ENCODE results near the gene TP53RK. TPM values are rescaled to one million over a fixed set of nuclear protein-coding genes. Genes with fewer than 3 reads are reported as not detected.

Gene TP53RK
- total RNA-seq, 1 donor from 2014 or later: 6.0 TPM

- Histone ChIP-seq H3K4me3 (peak within 1 kb of the TSS; percentile 79), H3K9me3 (replicated peaks) (peaks cover 13% of the 10 kb centered on the region), H3K27me3 (ENCODE audit: low read depth) (peaks cover 20% of the 10 kb centered on the region), H3K36me3 (no peaks in the 10 kb centered on the region), H3K4me1 (peaks cover 28% of the 10 kb centered on the region), H3K27ac (replicated peaks) (peak within 1 kb of the TSS; percentile 72)
- peak; percentile 66 for DNase-seq
- peak; percentile 25 for TF ChIP-seq CTCF (IDR thresholded peaks at IDR 0.05; ENCODE audit: borderline replicate concordance)
- intact Hi-C loops (cut with micrococcal nuclease): no loop called here
Measured at GRCh38 chr20:46709459-46710152, 20.4 kb upstream of the TP53RK start, which contains the start of gene SLC2A10. Gene SLC2A10 (plus strand): TSS chr20:46709649. CDS start chr20:46709737, 88 bp downstream.

DNA sequence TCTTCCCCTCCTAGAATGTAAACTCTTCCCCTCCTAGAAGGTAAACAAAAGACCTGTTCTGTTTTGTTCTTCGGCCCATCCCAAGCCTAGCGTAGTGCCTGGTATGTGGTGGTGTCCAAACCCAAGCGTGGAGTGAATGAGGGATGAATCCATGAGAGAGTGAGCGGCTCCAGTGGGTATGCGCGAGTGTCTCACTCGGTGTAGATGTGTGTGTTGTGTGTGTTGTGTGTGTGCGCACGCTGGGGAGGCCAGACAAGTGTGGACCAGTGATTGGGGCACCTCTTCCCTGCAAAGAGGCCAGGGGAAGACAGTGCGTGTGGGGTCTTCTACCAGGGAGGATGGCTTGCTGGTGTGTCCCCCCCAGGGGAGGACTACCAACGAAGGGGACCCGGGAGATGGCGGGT lies 19.8 kb upstream of the TP53RK start:
- peaks cover 13% of the 10 kb centered on the region for H3K9me3 ChIP-seq (replicated peaks)

GRCh38 chr20:46708172-46708860 lies 19.1 kb upstream of the TP53RK start:
- intact Hi-C loops (cut with micrococcal nuclease): no loop called here
- no peak for TF ChIP-seq CTCF (IDR thresholded peaks at IDR 0.05; ENCODE audit: borderline replicate concordance)
- Histone ChIP-seq H3K9me3 (replicated peaks) (peaks cover 13% of the 10 kb centered on the region), H3K27ac (replicated peaks) (no peak overlapping the region), H3K4me1 (peaks cover 28% of the 10 kb centered on the region), H3K36me3 (no peaks in the 10 kb centered on the region), H3K27me3 (ENCODE audit: low read depth) (peaks cover 23% of the 10 kb centered on the region), H3K4me3 (no peak overlapping the region)
- no peak for DNase-seq

More for the DNA sequence above, 19.8 kb upstream of the TP53RK start:
- H3K36me3 ChIP-seq: no peaks in the 10 kb centered on the region
- H3K27ac ChIP-seq (replicated peaks): peak overlapping the region; percentile 72
- peaks cover 20% of the 10 kb centered on the region for H3K27me3 ChIP-seq (ENCODE audit: low read depth)
- peak overlapping the region; percentile 79 for H3K4me3 ChIP-seq
- no peak for TF ChIP-seq CTCF (IDR thresholded peaks at IDR 0.05; ENCODE audit: borderline replicate concordance)
- DNase-seq: no peak
- intact Hi-C loops (cut with micrococcal nuclease): no loop called here
- peaks cover 28% of the 10 kb centered on the region for H3K4me1 ChIP-seq

DNA sequence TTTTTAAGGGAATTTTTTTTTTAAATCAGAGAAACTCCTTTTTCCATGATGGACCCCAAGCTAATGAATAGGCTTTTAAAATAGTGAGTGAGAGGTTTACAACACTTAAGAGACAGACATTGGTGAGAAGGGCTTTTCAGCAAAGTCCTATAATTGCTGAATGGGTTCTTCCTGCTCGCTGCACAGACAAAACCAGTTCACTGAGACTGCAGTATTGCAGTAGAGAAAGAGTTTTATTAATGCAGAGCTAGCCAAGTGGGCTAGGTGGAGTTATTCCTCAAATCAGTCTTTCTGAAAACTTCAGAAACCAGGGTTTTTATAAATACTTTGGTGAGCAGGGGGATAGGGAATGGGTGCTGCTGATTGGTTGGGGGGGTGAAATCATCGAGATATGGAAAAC lies 17.0 kb upstream of the TP53RK start:
- intact Hi-C loops (cut with micrococcal nuclease): no loop called here
- Histone ChIP-seq H3K27me3 (ENCODE audit: low read depth) (peaks cover 35% of the 10 kb centered on the region), H3K4me3 (no peak overlapping the region), H3K27ac (replicated peaks) (no peak overlapping the region), H3K9me3 (replicated peaks) (peaks cover 13% of the 10 kb centered on the region), H3K4me1 (peaks cover 23% of the 10 kb centered on the region), H3K36me3 (no peaks in the 10 kb centered on the region)
- DNase-seq: no peak
- TF ChIP-seq CTCF (IDR thresholded peaks at IDR 0.05; ENCODE audit: borderline replicate concordance): no peak

GRCh38 chr20:46705378-46705729 lies 16.1 kb upstream of the TP53RK start:
- intact Hi-C loops (cut with micrococcal nuclease): no loop called here
- Histone ChIP-seq H3K27me3 (ENCODE audit: low read depth) (peaks cover 38% of the 10 kb centered on the region), H3K36me3 (no peaks in the 10 kb centered on the region), H3K27ac (replicated peaks) (no peak overlapping the region), H3K4me3 (no peak overlapping the region), H3K4me1 (peaks cover 14% of the 10 kb centered on the region), H3K9me3 (replicated peaks) (peaks cover 13% of the 10 kb centered on the region)
- no peak for DNase-seq
- no peak for TF ChIP-seq CTCF (IDR thresholded peaks at IDR 0.05; ENCODE audit: borderline replicate concordance)

Measured in left ventricle myocardium inferior (tissue), 1 donor.